ENCODE data around the gene RPA3.

DNA sequence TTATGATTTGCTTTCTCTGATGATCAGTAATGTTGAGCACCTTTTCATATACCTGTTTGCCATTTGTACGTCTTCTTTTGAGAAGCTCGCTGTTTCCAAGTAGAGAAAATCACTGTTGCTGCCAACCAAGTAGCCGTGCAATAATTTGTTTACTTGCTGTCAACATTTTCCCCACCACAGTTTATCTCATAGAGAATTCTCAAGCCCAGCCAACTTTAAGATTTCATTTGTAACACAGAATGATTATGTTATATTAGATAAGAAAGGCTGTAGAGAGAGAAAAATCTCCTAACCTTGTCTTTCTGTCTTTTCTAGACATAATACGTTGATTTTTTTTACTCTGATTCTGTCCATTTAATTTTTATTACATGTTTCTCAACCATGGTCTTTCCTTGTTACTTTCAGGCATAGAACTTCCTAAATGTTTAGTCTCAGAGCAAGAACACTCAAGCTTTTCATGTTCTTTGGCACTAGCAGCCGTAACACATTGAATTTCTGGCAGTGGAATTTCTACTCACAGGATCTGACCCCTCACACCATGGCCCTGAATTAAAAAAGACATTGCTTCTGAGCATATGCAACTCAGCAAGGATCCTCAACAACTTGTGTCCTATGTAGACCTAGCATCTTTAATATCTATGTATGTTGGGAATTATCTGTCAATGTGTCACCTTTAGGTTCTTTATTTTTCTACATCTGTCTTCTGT is 23.1 kb downstream of the RPA3 start:
- TF ChIP-seq, protein P1, sequence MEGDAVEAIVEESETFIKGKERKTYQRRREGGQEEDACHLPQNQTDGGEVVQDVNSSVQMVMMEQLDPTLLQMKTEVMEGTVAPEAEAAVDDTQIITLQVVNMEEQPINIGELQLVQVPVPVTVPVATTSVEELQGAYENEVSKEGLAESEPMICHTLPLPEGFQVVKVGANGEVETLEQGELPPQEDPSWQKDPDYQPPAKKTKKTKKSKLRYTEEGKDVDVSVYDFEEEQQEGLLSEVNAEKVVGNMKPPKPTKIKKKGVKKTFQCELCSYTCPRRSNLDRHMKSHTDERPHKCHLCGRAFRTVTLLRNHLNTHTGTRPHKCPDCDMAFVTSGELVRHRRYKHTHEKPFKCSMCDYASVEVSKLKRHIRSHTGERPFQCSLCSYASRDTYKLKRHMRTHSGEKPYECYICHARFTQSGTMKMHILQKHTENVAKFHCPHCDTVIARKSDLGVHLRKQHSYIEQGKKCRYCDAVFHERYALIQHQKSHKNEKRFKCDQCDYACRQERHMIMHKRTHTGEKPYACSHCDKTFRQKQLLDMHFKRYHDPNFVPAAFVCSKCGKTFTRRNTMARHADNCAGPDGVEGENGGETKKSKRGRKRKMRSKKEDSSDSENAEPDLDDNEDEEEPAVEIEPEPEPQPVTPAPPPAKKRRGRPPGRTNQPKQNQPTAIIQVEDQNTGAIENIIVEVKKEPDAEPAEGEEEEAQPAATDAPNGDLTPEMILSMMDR (IDR thresholded peaks at IDR 0.05): no peak
- TF ChIP-seq POLR2A (IDR thresholded peaks at IDR 0.05) (no peak), POLR2AphosphoS5 (IDR thresholded peaks at IDR 0.05) (no peak)
